IMR-90 (cell line): Measurements from ENCODE around the gene COQ8A. TPM values are rescaled to one million over a fixed set of nuclear protein-coding genes. Genes with fewer than 3 reads are reported as not detected.

Experiments used
- ATAC-seq: fragments of 200-7000 bp; cut with Tn5 transposase; 2 replicates; pipeline ENCODE4 v1.9.1; 2020; ENCODE audit warnings: low read depth, mild to moderate bottlenecking, moderate library complexity
- BruUV-seq: library from RNA; stranded (reverse); fragments of 400-500 nt; replicated peaks from 2 replicates; lab custom pipeline; 2021; lab: Mats Ljungman, UMichigan
- CTCF ChIA-PET: fragments of 300-600 bp; formaldehyde crosslinking; extraction: SDS; loops from one replicate; lab custom pipeline; 2021; ENCODE audit warnings: antibody characterized with exemption; lab: Yijun Ruan, JAX
- POLR2A ChIA-PET: fragments of 300-600 bp; sonication (Branson Sonifier 250); formaldehyde crosslinking; loops from one replicate; lab custom pipeline; 2022; ENCODE audit warnings: antibody characterized with exemption; ENCODE audit not compliant: unreplicated experiment; lab: Charles Lee
- DNase-seq: peaks from one replicate; pipeline ENCODE4 v3.0.0; 2013
- H2AFZ ChIP-seq: replicated peaks from 2 replicates; pipeline ENCODE3; 2013; ENCODE audit warnings: low read length, mild to moderate bottlenecking; ENCODE audit not compliant: poor library complexity
- H2AK5ac ChIP-seq: 2 replicates; pipeline ENCODE4 v1.6.1; 2013; ENCODE audit warnings: low read depth, low read length, inconsistent platforms
- H2AK9ac ChIP-seq: replicated peaks from 2 replicates; pipeline ENCODE3; 2013; ENCODE audit warnings: mild to moderate bottlenecking, low read depth, low read length, moderate library complexity; ENCODE audit not compliant: poor library complexity
- H2BK120ac ChIP-seq: 2 replicates; pipeline ENCODE4 v1.6.1; 2013; ENCODE audit warnings: low read depth, low read length, inconsistent platforms
- H2BK15ac ChIP-seq: 3 replicates; pipeline ENCODE4 v1.6.1; 2013; ENCODE audit warnings: low read depth, low read length, inconsistent platforms
- H2BK20ac ChIP-seq: 2 replicates; pipeline ENCODE4 v1.6.1; 2013; ENCODE audit warnings: low read depth, mild to moderate bottlenecking, inconsistent platforms, low read length, moderate library complexity
- H2BK5ac ChIP-seq: 2 replicates; pipeline ENCODE4 v1.6.1; 2013; ENCODE audit warnings: mild to moderate bottlenecking, low read depth, low read length, inconsistent platforms; ENCODE audit not compliant: poor library complexity, severe bottlenecking
- H3K14ac ChIP-seq: replicated peaks from 2 replicates; pipeline ENCODE4 v1.6.1; 2013; ENCODE audit warnings: low read depth, low read length, inconsistent platforms
- H3K18ac ChIP-seq: 2 replicates; pipeline ENCODE4 v1.6.1; 2013; ENCODE audit warnings: low read depth, low read length, control low read depth
- H3K23ac ChIP-seq: 2 replicates; pipeline ENCODE4 v1.6.1; 2013; ENCODE audit warnings: low read depth, low read length, inconsistent platforms
- H3K27ac ChIP-seq: 2 replicates; pipeline ENCODE4 v1.5.1; 2013; ENCODE audit warnings: mild to moderate bottlenecking, control low read depth, low read length; ENCODE audit not compliant: insufficient read depth
- H3K27me3 ChIP-seq: 2 replicates; pipeline ENCODE4 v1.6.1; 2013; ENCODE audit warnings: low read length; ENCODE audit not compliant: control insufficient read depth, insufficient read depth
- H3K36me3 ChIP-seq: 2 replicates; pipeline ENCODE4 v1.6.1; 2013; ENCODE audit warnings: low read length, mixed read lengths; ENCODE audit not compliant: control insufficient read depth, insufficient read depth
- H3K4ac ChIP-seq: 2 replicates; pipeline ENCODE4 v1.6.1; 2013; ENCODE audit warnings: low read depth, low read length, inconsistent platforms
- H3K4me1 ChIP-seq: 2 replicates; pipeline ENCODE4 v1.6.1; 2013; ENCODE audit warnings: low read length, mixed read lengths; ENCODE audit not compliant: control insufficient read depth, insufficient read depth
- H3K4me2 ChIP-seq: 2 replicates; pipeline ENCODE4 v1.6.1; 2013; ENCODE audit warnings: low read depth, mild to moderate bottlenecking, control low read depth, low read length, moderate library complexity
- H3K4me3 ChIP-seq: 2 replicates; pipeline ENCODE4 v1.5.1; 2013; ENCODE audit warnings: low read depth, mild to moderate bottlenecking, control low read depth, low read length, moderate library complexity; ENCODE audit not compliant: insufficient read depth
- H3K56ac ChIP-seq: 2 replicates; pipeline ENCODE4 v1.6.1; 2013; ENCODE audit warnings: low read length, inconsistent platforms; ENCODE audit not compliant: insufficient read depth; ENCODE audit errors: extremely low read depth
- H3K79me1 ChIP-seq, 2 experiments: 2 replicates each; pipeline ENCODE4 v1.6.1; 2013; ENCODE audit warnings: low read length in 2 of 2, inconsistent platforms in 1 of 2, low read depth in 1 of 2
- H3K9ac ChIP-seq: 2 replicates; pipeline ENCODE4 v1.6.1; 2013; ENCODE audit warnings: low read depth, low read length, control low read depth
- H3K9me1 ChIP-seq: 2 replicates; pipeline ENCODE4 v1.6.1; 2013; ENCODE audit warnings: low read length, inconsistent platforms; ENCODE audit not compliant: insufficient read depth
- H3K9me3 ChIP-seq: 2 replicates; pipeline ENCODE4 v1.6.1; 2013; ENCODE audit warnings: low read length; ENCODE audit not compliant: control insufficient read depth, insufficient read depth
- H4K20me1 ChIP-seq: 2 replicates; pipeline ENCODE4 v1.6.1; 2013; ENCODE audit warnings: low read length, inconsistent platforms; ENCODE audit not compliant: insufficient read depth
- H4K5ac ChIP-seq: 2 replicates; pipeline ENCODE4 v1.6.1; 2013; ENCODE audit warnings: mild to moderate bottlenecking, low read depth, low read length, control low read depth
- H4K8ac ChIP-seq, 2 experiments: 2 replicates each; pipeline ENCODE4 v1.6.1; 2013; ENCODE audit warnings: low read depth in 2 of 2, low read length in 2 of 2, control low read depth in 1 of 2, inconsistent platforms in 1 of 2
- H4K91ac ChIP-seq: 2 replicates; pipeline ENCODE4 v1.6.1; 2013; ENCODE audit warnings: low read depth, low read length, inconsistent platforms; ENCODE audit not compliant: insufficient read depth
- BHLHE40 ChIP-seq: fragments of 150-350 bp; IDR thresholded peaks from 2 replicates; pipeline ENCODE4 v1.6.1; 2016; ENCODE audit warnings: mild to moderate bottlenecking, low read depth, low read length
- CEBPB ChIP-seq: IDR thresholded peaks from 2 replicates; pipeline ENCODE4 v1.6.1; 2012; ENCODE audit warnings: low read depth, low read length, improper control_type of control experiment
- CHD1 ChIP-seq: IDR thresholded peaks from 2 replicates; pipeline ENCODE4 v1.6.1; 2012; ENCODE audit warnings: low read depth, low read length, improper control_type of control experiment
- ELK1 ChIP-seq: fragments of 150-350 bp; IDR thresholded peaks from 2 replicates; pipeline ENCODE4 v1.6.1; 2016; ENCODE audit warnings: low read depth, mild to moderate bottlenecking, low read length, moderate library complexity, borderline replicate concordance
- FOS ChIP-seq: fragments of 150-350 bp; IDR thresholded peaks from 2 replicates; pipeline ENCODE4 v1.6.1; 2016; ENCODE audit warnings: low read depth, low read length
- MAFK ChIP-seq: IDR thresholded peaks from 2 replicates; pipeline ENCODE4 v1.6.1; 2012; ENCODE audit warnings: low read depth, low read length, improper control_type of control experiment
- MAZ ChIP-seq: IDR thresholded peaks from 2 replicates; pipeline ENCODE4 v1.6.1; 2012; ENCODE audit warnings: low read depth, mild to moderate bottlenecking, low read length, improper control_type of control experiment, moderate library complexity, borderline replicate concordance
- MXI1 ChIP-seq: IDR thresholded peaks from 2 replicates; pipeline ENCODE4 v1.6.1; 2012; ENCODE audit warnings: low read depth, mild to moderate bottlenecking, low read length, moderate library complexity, borderline replicate concordance
- NFE2L2 ChIP-seq: fragments of 150-350 bp; IDR thresholded peaks from 2 replicates; pipeline ENCODE4 v1.6.1; 2016; ENCODE audit warnings: low read depth, mild to moderate bottlenecking, low read length
- POLR2A ChIP-seq: IDR thresholded peaks from 2 replicates; pipeline ENCODE4 v1.6.1; 2012; ENCODE audit warnings: mild to moderate bottlenecking, low read depth, low read length
- RAD21 ChIP-seq: IDR thresholded peaks from 2 replicates; pipeline ENCODE4 v1.6.1; 2012; ENCODE audit warnings: low read length, improper control_type of control experiment
- RCOR1 ChIP-seq: IDR thresholded peaks from 2 replicates; pipeline ENCODE4 v1.6.1; 2012; ENCODE audit warnings: mild to moderate bottlenecking, low read length, improper control_type of control experiment; ENCODE audit not compliant: insufficient replicate concordance
- RFX5 ChIP-seq: IDR thresholded peaks from 2 replicates; pipeline ENCODE4 v1.8.0; 2012; ENCODE audit warnings: low read depth, mild to moderate bottlenecking, low read length, moderate library complexity
- SMC3 ChIP-seq: fragments of 150-350 bp; IDR thresholded peaks from 2 replicates; pipeline ENCODE4 v1.6.1; 2016; ENCODE audit warnings: low read depth, mild to moderate bottlenecking, antibody characterized with exemption, low read length, moderate library complexity
- USF2 ChIP-seq: fragments of 150-350 bp; IDR thresholded peaks from 2 replicates; pipeline ENCODE4 v1.6.1; 2017; ENCODE audit warnings: mild to moderate bottlenecking, antibody characterized with exemption, low read length, low read depth
- WGBS, 2 experiments: methylation state at CpG; one replicate each; pipeline versions ENCODE4 v1.1.5 to v1.1.7; 2013; ENCODE audit warnings: missing lambda C conversion rate in 2 of 2; ENCODE audit not compliant: insufficient read length in 1 of 2; ENCODE audit errors: extremely low coverage in 2 of 2; 5-methylcytosine and 5-hydroxymethylcytosine counted together
- dilution Hi-C: fragments of 300-500 bp; cut with HindIII; formaldehyde crosslinking; loops from one replicate; pipeline ENCODE4 v1.14.3; 2018; ENCODE audit warnings: low sequenced_read_pairs; ENCODE audit not compliant: unreplicated experiment
- in situ Hi-C: fragments of 300-500 bp; cut with MboI; formaldehyde crosslinking; loops from 3 replicates; pipeline ENCODE4 v1.14.3; 2019; ENCODE audit warnings: low sequenced_read_pairs, inconsistent platforms, mixed read lengths
- intact Hi-C: fragments of 100-400 bp; cut with micrococcal nuclease; formaldehyde crosslinking; loops from 2 replicates; pipeline ENCODE4 v1.10.0; 2022
- polyA plus RNA-seq, 3 experiments: library from polyadenylated mRNA; depleted of rRNA; stranded (reverse); fragments of >200 nt; gene quantifications; 2 replicates each; pipeline ENCODE4 v1.2.3, GENCODE V29; 2012; ENCODE audit warnings: low replicate concordance in 1 of 3
- total RNA-seq: library from RNA; depleted of rRNA; stranded (reverse); fragments of >200 nt; gene quantifications from 2 replicates; pipeline ENCODE4 v1.2.3, GENCODE V29; 2012
- TF ChIP-seq, protein P1 (sequence below): conservative IDR thresholded peaks from 2 replicates; pipeline ENCODE4 v1.5.1; 2012; ENCODE audit warnings: mild to moderate bottlenecking, low read depth, low read length, improper control_type of control experiment

Gene COQ8A
- total and polyA plus RNA-seq, 2 of the 4 experiments (the other 2 are of a cell fraction), result 3.8 to 6.1 TPM

GRCh38 chr1:226898246-226898645 is 41.8 kb upstream of the COQ8A start:
- H3K18ac ChIP-seq, result no peak overlapping the region
- H3K4me1 ChIP-seq, result no peaks in the 10 kb centered on the region
- H2BK5ac ChIP-seq, result no peak overlapping the region
- CTCF ChIA-PET, result no interaction called here
- H3K36me3 ChIP-seq, result peaks cover 5% of the 10 kb centered on the region
- no peak overlapping the region for H2AK9ac ChIP-seq
- H3K23ac ChIP-seq, result no peak overlapping the region
- H3K4me3 ChIP-seq, result no peak overlapping the region
- no peak overlapping the region for H4K8ac ChIP-seq
- no peak overlapping the region for H4K91ac ChIP-seq
- TF ChIP-seq MAFK (no peak), CHD1 (no peak), RCOR1 (no peak), CEBPB (no peak), BHLHE40 (no peak), MAZ (no peak), ELK1 (no peak), USF2 (no peak), NFE2L2 (no peak), SMC3 (no peak), FOS (no peak), MXI1 (no peak), POLR2A (no peak), RAD21 (no peak), RFX5 (no peak)
- TF ChIP-seq, protein P1, sequence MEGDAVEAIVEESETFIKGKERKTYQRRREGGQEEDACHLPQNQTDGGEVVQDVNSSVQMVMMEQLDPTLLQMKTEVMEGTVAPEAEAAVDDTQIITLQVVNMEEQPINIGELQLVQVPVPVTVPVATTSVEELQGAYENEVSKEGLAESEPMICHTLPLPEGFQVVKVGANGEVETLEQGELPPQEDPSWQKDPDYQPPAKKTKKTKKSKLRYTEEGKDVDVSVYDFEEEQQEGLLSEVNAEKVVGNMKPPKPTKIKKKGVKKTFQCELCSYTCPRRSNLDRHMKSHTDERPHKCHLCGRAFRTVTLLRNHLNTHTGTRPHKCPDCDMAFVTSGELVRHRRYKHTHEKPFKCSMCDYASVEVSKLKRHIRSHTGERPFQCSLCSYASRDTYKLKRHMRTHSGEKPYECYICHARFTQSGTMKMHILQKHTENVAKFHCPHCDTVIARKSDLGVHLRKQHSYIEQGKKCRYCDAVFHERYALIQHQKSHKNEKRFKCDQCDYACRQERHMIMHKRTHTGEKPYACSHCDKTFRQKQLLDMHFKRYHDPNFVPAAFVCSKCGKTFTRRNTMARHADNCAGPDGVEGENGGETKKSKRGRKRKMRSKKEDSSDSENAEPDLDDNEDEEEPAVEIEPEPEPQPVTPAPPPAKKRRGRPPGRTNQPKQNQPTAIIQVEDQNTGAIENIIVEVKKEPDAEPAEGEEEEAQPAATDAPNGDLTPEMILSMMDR, result no peak
- no peaks in the 10 kb centered on the region for H3K79me1 ChIP-seq
- no CpG with 5 or more reads among the region's 3 CpGs for WGBS, 2 experiments
- dilution Hi-C loops, result no loop called here
- intact Hi-C loops, result no loop called here
- H3K56ac ChIP-seq, result no peak overlapping the region
- no peak overlapping the region for H3K4ac ChIP-seq
- no peaks in the 10 kb centered on the region for H3K27me3 ChIP-seq
- POLR2A ChIA-PET, result no interaction called here
- H2BK120ac ChIP-seq, result no peak overlapping the region
- no peak overlapping the region for H4K5ac ChIP-seq
- H3K4me2 ChIP-seq, result no peak overlapping the region
- no peak overlapping the region for H2AFZ ChIP-seq
- DNase-seq (peak; percentile 7), ATAC-seq (no peak)
- no peak overlapping the region for H2BK15ac ChIP-seq
- no peak overlapping the region for H2BK20ac ChIP-seq
- in situ Hi-C loops, result no loop called here
- H3K9me1 ChIP-seq, result 0 out of 2 replicates have a peak, but pooled peaks cover 9% of the 10 kb centered on the region
- no peaks in the 10 kb centered on the region for H4K20me1 ChIP-seq
- no peak overlapping the region for H3K9ac ChIP-seq
- H3K27ac ChIP-seq, result no peak overlapping the region
- BruUV-seq, result no TSS peak
- no peak overlapping the region for H2AK5ac ChIP-seq
- no peaks in the 10 kb centered on the region for H3K9me3 ChIP-seq
- H3K14ac ChIP-seq, result no peak overlapping the region
